Stimulated activated CD8-positive, alpha-beta memory T cell treated with anti-CD3 and anti-CD28 coated beads, Interleukin-4, amount 100 ng/mL, for 1 hour (primary cell): ENCODE data around the gene MAP4K4.
A peak's percentile ranks its signal among the peaks of the same experiment; 100 is the strongest.

Source experiments
- DNase-seq, 2 donors: peaks; one replicate each; pipeline ENCODE4 v3.0.0-alpha.2; 2020; ENCODE audit warnings: low read depth in 2 of 2, low spot score in 1 of 2

Gene MAP4K4

GRCh38 chr2:101697124-101698013, at the start of gene MAP4K4:
Gene MAP4K4, plus strand, starts transcription at chr2:101697707. Its CDS starts 374 bp downstream, at chr2:101698081.
- peak; percentile 44 to 62 for DNase-seq

DNA sequence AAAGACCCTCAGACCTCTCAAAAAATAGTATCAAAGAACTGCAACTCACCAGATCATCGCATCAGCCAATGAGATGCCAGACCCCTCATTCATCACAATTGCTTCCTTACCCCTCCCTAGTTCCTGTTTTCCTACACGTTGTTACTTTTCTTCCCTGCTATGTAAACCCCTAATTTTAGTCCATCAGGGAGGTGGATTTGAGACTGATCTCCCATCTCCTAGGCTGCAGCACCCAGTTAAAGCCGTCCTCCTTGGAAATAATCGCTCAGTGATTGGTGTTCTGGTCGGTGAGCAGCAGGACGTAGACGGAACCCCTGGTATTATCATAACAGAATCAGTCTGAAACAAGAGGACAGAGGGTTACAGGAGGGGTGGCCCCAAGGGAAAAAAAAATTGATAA, 44.0 kb upstream of the MAP4K4 start:
- no peak for DNase-seq

DNA sequence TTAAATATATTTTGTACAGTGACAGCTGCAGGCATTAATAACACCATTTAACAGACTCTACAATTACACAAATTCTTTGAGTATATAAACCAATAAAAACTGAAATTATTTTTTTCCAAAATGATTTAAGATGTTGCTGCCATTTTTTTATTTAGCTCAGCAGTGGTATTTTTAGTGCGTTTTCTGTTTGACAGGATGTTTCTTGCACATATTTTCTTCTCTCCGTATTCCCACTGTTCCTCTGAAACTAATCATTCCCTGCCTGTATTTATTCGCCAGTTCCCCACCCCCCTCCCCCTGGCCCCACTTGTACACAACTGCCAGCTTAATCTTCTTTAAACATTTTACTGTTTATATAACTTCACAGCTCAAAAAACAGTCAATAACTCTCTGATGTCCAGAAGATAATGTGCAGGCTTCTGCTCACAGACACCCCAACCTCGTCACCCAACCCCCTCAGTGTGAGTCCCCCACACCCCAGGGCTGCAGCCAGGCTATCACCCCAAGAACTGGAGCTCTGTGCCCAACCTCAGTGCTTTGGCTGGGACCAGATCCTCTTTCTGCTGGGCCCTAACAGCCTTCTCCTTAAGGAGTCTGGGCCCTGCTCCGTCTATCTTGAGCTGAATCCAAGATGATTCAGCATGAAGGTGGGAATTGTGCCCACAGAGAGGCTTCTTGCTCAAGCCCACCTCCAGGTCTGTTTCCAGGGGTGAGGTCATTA, 41.6 kb upstream of the MAP4K4 start:
- no peak for DNase-seq

DNA sequence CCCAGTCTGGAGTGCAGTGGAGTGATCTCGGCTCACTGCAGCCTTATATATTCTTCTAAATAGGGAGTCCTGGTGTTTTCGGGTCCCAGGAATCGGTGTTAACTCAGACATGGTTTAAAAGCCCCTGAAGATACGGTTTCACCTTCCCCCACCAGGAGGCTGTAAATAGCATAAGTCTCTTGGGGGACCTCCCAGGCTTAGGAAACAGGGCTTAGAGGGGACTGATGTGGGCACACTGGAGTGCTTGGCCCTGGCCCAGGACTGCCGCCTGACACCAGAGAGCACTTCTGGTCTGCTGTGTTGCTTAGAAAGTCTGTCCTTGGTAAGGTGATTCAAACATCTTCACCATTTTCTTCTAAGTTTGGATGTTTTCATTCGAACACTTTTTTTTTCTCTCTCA, 39.7 kb upstream of the MAP4K4 start:
- no peak for DNase-seq

GRCh38 chr2:101658387-101658786, 39.1 kb upstream of the MAP4K4 start:
- DNase-seq, result no peak

GRCh38 chr2:101665312-101665711, 32.2 kb upstream of the MAP4K4 start:
- DNase-seq, result no peak

- DNase-seq, result no peak
Observed at GRCh38 chr2:101667823-101668222, 29.7 kb upstream of the MAP4K4 start.

DNA sequence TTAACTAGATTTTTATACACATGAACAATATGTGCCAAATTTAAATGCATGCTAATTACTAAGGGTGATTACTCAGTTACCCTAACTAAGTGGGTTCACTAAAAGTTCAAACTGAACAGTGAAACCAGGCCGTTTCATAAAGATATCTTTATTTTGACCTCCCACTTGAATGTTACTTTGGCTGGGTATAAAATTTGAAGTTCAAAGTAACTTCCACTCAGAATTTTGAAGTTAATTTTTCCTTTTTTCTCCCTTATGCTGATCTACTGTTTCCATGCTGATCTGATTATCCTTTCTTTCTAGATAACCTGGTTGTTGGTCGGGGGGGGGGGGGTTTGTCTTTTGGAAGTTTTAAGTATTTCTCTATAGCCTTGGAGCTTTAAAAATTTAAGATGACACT, 25.5 kb upstream of the MAP4K4 start:
- DNase-seq, result no peak

DNA sequence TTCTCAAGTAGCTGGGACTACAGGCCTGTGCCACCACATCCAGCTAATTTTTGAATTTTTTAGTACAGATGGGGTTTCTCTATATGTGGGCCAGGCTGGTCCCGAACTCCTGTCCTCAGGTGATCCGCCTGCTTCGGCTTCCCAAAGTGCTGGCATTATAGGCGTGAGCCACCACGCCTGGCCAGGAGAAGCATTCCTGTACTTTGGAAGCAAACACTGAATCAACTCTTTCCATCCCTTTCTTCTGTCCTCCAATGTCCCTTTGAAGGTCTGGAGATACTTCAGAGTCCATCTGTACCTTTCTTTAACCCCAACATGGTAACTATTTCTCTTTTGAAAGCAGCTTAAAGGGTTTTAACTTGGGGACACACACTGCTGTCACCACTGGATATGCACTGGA, 23.6 kb upstream of the MAP4K4 start:
- no peak for DNase-seq

DNA sequence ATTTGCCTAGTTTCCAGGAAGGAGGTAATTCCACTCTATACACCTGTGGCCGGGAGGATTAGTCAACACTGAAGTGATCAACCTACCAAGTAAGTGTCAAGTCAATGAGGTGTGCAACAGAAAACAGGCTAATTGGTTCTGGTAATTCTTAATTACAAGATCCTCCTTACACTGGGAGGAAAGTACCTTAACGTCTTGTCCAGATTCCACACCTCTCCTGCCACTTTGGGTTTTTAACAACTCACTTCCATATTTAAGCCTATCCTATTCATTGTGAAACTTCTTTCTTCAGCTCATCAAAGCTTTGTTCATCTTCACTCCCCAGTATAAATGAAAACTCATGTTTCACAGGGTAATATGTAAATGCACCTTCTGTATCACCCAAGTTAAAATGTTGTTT, 22.0 kb upstream of the MAP4K4 start:
- no peak for DNase-seq

GRCh38 chr2:101676674-101677073, 20.8 kb upstream of the MAP4K4 start:
- DNase-seq, result no peak

- DNase-seq, result no peak
Observed at GRCh38 chr2:101677658-101678057, 19.8 kb upstream of the MAP4K4 start.

DNA sequence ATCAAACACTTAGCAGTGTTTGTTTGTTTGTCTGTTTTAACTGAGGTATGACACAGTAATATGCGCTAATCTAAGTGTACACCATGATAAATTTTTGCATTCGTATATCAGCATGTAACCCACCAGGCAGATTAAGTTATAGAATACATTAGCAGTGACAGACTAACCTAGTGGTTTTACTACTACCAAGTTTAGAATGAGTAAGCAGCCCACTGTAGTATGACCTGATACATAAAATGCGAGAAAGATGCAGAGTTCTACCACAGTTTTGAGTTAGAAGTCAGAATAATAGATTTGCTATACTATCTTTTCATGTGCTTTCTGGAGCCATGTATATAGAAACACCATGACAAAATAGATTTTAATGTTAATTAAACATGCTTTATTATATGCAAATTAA, 19.1 kb upstream of the MAP4K4 start:
- DNase-seq, result no peak

DNA sequence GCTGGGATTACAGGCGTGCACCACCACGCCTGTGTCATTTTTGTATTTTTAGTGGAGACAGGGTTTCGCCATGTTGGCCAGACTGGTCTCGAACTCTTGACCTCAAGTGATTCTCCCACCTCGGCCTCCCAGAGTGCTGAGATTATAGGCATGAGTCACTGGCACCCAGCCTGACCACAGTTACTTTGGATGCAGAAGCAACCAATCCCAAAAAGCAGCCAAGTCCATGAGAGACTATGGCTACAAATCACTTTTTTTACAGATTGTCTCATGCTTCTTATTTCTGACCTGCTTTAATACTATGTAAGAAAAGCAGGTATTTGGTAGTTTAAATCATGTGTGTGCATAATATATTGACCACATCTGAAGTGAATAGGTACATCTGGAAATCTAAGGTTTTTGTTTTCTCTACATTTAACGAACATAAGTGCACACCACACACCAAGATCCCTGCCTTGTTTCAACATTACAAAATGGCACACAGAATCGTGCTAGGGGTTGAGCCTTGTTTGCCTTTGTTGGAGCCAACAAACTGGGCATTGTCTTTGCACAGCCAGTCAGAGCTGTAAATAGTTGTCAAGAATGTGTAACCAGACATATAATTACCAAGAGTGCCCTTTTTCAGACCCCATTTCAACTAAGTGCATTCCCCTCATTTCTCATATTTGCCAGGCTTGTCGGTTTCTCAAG, 18.3 kb upstream of the MAP4K4 start:
- DNase-seq, result no peak

GRCh38 chr2:101679801-101680487, 17.6 kb upstream of the MAP4K4 start:
- no peak for DNase-seq

DNA sequence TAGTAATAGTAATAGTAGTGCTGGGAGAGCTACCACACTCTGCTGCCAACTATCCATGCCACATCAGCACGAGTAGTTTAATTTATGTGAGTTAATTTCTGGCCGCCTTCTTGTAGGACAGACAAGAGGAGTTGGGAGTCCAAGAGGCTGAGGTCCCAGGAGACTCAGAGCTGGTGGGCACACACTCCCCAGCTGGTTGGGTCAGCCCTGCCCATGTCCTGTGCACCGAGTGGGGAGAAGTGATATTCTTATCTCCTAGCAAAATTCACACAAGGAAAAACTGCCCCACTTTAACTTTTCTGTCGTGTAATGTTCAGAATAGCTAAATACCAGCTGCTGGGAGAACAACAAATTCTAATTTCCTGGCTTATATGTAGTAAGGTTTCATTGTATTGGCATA, 15.2 kb upstream of the MAP4K4 start:
- DNase-seq, result no peak

- no peak for DNase-seq
Observed at GRCh38 chr2:101684313-101684712, 13.2 kb upstream of the MAP4K4 start.

GRCh38 chr2:101688261-101688660, 9.2 kb upstream of the MAP4K4 start:
- no peak for DNase-seq

- no peak for DNase-seq
Observed at GRCh38 chr2:101689114-101689825, 8.2 kb upstream of the MAP4K4 start.

DNA sequence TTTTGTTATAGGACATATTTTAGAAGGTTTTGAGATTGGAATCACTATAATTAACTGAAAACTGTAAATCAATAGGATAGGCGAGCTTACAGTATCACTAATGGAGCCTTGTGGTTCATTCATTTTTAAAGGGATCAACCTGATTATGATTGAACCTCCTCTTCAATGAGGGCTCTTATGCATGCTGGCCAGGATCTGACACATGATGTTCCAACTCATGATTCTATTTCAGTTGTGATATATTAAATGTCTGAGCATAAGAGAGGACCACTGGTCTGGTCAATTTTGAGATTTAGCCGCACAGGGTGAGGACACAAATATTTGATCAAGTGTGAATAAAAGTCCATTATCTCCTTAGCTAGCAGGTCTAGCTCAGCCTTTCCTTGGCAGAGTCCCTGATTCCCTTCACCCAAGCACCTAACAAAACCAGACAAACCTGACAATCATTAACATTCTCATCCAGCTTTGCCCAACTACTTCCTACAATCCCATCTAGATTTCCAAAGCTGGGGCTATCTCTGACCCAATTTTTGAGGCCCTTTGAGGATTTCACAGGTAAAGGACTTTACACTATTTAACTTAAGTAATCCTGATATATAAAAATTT, 6.9 kb upstream of the MAP4K4 start:
- no peak for DNase-seq
